Fibroblast of mammary gland (primary cell): Measurements from ENCODE around the gene PLA2G4A.

Experiments used
- DNase-seq: peaks from one replicate; pipeline ENCODE4 v3.0.0-alpha.2; 2010; ENCODE audit warnings: low read depth
- H3K4me3 ChIP-seq: 2 replicates; pipeline ENCODE4 v1.5.1; 2011; ENCODE audit warnings: low read depth, mild to moderate bottlenecking, low read length, moderate library complexity; ENCODE audit not compliant: control insufficient read depth
- CTCF ChIP-seq: conservative IDR thresholded peaks from 2 replicates; pipeline ENCODE4 v1.5.1; 2011; ENCODE audit warnings: low read depth, low read length, inconsistent platforms; ENCODE audit not compliant: control insufficient read depth, insufficient read depth

Gene PLA2G4A

GRCh38 chr1:186958520-186958919 is 129.8 kb downstream of the PLA2G4A start:
- DNase-seq = peak; percentile 63
- no peak overlapping the region for H3K4me3 ChIP-seq
- TF ChIP-seq CTCF = no peak

- no peak overlapping the region for H3K4me3 ChIP-seq
- TF ChIP-seq CTCF = no peak
- peak; percentile 56 for DNase-seq
These were observed 132.1 kb downstream of the PLA2G4A start for GRCh38 chr1:186960861-186961260.

- no peak overlapping the region for H3K4me3 ChIP-seq
- DNase-seq = no peak
- TF ChIP-seq CTCF = no peak
These were observed 137.1 kb downstream of the PLA2G4A start for GRCh38 chr1:186965847-186966246.

GRCh38 chr1:186966456-186966855 is 137.7 kb downstream of the PLA2G4A start:
- DNase-seq = no peak
- no peak overlapping the region for H3K4me3 ChIP-seq
- TF ChIP-seq CTCF = no peak

- TF ChIP-seq CTCF = no peak
- H3K4me3 ChIP-seq = no peak overlapping the region
- DNase-seq = peak; percentile 58
These were observed 139.1 kb downstream of the PLA2G4A start for GRCh38 chr1:186967656-186968394.

- H3K4me3 ChIP-seq = no peak overlapping the region
- no peak for TF ChIP-seq CTCF
- DNase-seq = peak; percentile 98
These were observed 146.0 kb downstream of the PLA2G4A start for GRCh38 chr1:186974774-186975181.
